ENCODE measurements around the gene ERC2. TPM values are rescaled to one million over a fixed set of nuclear protein-coding genes. Genes with fewer than 3 reads are reported as not detected.

The ERC2 gene
- total and polyA plus RNA-seq, 12 donors: 0.22 to 4.2 (median 1.7) TPM

GRCh38 chr3:55974421-55975165 is 493.7 kb downstream of the ERC2 start:
- TF ChIP-seq CTCF (IDR thresholded peaks at IDR 0.05): no peak
- ATAC-seq (no peak), DNase-seq (no peak)
- WGBS, 2 donors: 79% methylated on average over 13 of the region's 13 CpGs
- intact Hi-C loops (cut with DNase I): no loop called here
- no peak overlapping the region for H3K27ac ChIP-seq
- no peaks in the 10 kb centered on the region for H3K9me3 ChIP-seq
- no peaks in the 10 kb centered on the region for H3K36me3 ChIP-seq
- H3K4me3 ChIP-seq: no peak overlapping the region
- H3K4me1 ChIP-seq: peaks cover 0 to 9% (median 0%) of the 10 kb centered on the region in 9 donors
- no peaks in the 10 kb centered on the region for H3K27me3 ChIP-seq

- no peak for TF ChIP-seq CTCF (IDR thresholded peaks at IDR 0.05)
- Histone ChIP-seq H3K4me1 (peaks cover 0 to 6% (median 0%) of the 10 kb centered on the region in 9 donors), H3K9me3 (no peaks in the 10 kb centered on the region), H3K27me3 (no peaks in the 10 kb centered on the region), H3K27ac (no peak overlapping the region), H3K4me3 (no peak overlapping the region), H3K36me3 (no peaks in the 10 kb centered on the region)
- 89 to 95% methylated on average over 2 of the region's 2 CpGs for WGBS, 2 donors
- intact Hi-C loops (cut with DNase I): no loop called here
- ATAC-seq (no peak), DNase-seq (no peak)
Measured at GRCh38 chr3:55969634-55970033, 498.6 kb downstream of the ERC2 start.

GRCh38 chr3:55968331-55968730 is 499.9 kb downstream of the ERC2 start:
- no peak for TF ChIP-seq CTCF (IDR thresholded peaks at IDR 0.05)
- Histone ChIP-seq H3K4me3 (no peak overlapping the region), H3K4me1 (peaks cover 0 to 6% (median 0%) of the 10 kb centered on the region in 9 donors), H3K27ac (no peak overlapping the region), H3K9me3 (no peaks in the 10 kb centered on the region), H3K27me3 (no peaks in the 10 kb centered on the region), H3K36me3 (no peaks in the 10 kb centered on the region)
- intact Hi-C loops (cut with DNase I): no loop called here
- DNase-seq (no peak), ATAC-seq (no peak)
- 69 to 76% methylated on average over 6 of the region's 6 CpGs for WGBS, 2 donors

DNA sequence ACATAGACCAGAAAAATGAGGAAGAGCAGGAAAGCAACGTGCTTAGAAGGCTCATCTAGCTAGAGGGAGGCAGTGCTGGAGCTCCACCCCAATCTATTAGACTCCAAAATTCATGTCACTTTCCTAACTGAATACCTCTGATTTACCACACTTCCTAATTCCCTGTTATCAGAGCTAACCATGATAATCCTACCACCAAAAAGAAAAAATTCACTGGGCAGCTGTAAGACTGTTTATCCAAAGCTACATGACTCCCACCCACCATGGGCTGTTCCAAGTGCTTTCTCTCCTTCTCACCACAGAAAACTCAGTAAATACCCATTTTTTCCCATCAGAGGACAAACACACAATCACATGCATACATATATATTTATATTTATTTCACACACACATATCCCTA is 501.7 kb downstream of the ERC2 start:
- WGBS, 2 donors: 68 to 80% methylated on average over 1 of the region's 1 CpG
- DNase-seq: no peak

More for the DNA sequence above, 501.7 kb downstream of the ERC2 start:
- Histone ChIP-seq H3K4me1 (peaks cover 0 to 6% (median 0%) of the 10 kb centered on the region in 9 donors), H3K27me3 (no peaks in the 10 kb centered on the region), H3K9me3 (no peaks in the 10 kb centered on the region), H3K4me3 (no peak overlapping the region), H3K27ac (no peak overlapping the region), H3K36me3 (no peaks in the 10 kb centered on the region)
- ATAC-seq: no peak
- intact Hi-C loops (cut with DNase I): no loop called here
- TF ChIP-seq CTCF (IDR thresholded peaks at IDR 0.05): no peak

Measured in heart right ventricle (tissue), 16 donors.